Measurements from ENCODE around the gene ANXA6. TPM values are rescaled to one million over a fixed set of nuclear protein-coding genes. Genes with fewer than 3 reads are reported as not detected.

ANXA6 gene
- total and polyA plus RNA-seq, 5 donors = 203 to 238 (median 230) TPM

DNA sequence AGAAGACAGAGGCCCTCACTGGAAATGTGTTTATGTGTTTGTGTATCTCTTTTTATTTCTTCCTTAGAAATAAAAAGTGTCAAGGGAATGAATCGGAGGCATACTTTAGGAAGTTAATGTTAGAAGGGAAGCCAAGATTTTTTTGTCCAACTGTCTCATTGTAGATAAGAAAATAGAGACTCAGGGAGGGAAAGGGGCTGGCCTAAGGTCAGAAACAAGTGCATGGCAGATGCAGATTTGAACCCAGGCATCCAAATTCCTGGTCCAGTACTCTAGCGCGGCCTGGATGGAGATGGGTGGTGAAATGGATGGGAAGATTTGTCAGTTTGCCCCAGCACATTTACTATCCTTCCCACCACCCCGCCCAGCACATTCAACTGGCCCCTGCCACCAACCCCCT lies 56.9 kb downstream of the ANXA6 start:
- Histone ChIP-seq H3K4me1 (ENCODE audit: control insufficient read depth, insufficient read depth, low read length) (peaks cover 17% of the 10 kb centered on the region), H3K27ac (ENCODE audit: low read length) (peak overlapping the region; percentile 25)
- WGBS = 57% methylated on average over 4 of the region's 4 CpGs

DNA sequence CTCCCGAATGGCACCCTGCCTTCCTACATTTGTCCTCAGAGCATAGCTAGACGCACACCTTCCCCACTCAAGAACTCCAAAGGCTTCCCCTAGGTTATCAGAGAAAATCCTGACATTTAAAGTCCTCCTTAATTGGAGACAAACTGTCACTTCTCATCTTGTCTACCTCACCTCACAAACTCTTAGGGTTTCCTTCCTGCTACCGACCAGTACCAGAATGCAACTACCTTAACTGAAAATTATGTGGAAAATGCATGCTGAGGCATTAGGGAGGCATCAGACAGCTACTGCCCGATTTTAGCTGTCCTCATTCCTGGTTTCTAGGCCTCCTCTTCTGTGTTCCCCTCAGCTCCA lies 58.8 kb downstream of the ANXA6 start:
- no peaks in the 10 kb centered on the region for H3K9me3 ChIP-seq (ENCODE audit: control insufficient read depth, low read length)
- H3K27ac ChIP-seq (ENCODE audit: low read length) = no peak overlapping the region
- intact Hi-C loops (cut with DNase I) = no loop called here
- ATAC-seq (no peak), DNase-seq (no peak)
- no peaks in the 10 kb centered on the region for H3K27me3 ChIP-seq (ENCODE audit: control insufficient read depth, insufficient read depth)
- H3K4me1 ChIP-seq (ENCODE audit: control insufficient read depth, insufficient read depth, low read length) = peaks cover 29% of the 10 kb centered on the region
- no peak overlapping the region for H3K4me3 ChIP-seq (ENCODE audit: low read length)
- 67% methylated on average over 4 of the region's 4 CpGs for whole genome bisulfite sequencing

More for the DNA sequence above, 56.9 kb downstream of the ANXA6 start:
- ATAC-seq = no peak
- Histone ChIP-seq H3K27me3 (ENCODE audit: control insufficient read depth, insufficient read depth) (no peaks in the 10 kb centered on the region), H3K4me3 (ENCODE audit: low read length) (no peak overlapping the region), H3K9me3 (ENCODE audit: control insufficient read depth, low read length) (no peaks in the 10 kb centered on the region)
- DNase-seq = no peak
- intact Hi-C loops (cut with DNase I) = no loop called here

DNA sequence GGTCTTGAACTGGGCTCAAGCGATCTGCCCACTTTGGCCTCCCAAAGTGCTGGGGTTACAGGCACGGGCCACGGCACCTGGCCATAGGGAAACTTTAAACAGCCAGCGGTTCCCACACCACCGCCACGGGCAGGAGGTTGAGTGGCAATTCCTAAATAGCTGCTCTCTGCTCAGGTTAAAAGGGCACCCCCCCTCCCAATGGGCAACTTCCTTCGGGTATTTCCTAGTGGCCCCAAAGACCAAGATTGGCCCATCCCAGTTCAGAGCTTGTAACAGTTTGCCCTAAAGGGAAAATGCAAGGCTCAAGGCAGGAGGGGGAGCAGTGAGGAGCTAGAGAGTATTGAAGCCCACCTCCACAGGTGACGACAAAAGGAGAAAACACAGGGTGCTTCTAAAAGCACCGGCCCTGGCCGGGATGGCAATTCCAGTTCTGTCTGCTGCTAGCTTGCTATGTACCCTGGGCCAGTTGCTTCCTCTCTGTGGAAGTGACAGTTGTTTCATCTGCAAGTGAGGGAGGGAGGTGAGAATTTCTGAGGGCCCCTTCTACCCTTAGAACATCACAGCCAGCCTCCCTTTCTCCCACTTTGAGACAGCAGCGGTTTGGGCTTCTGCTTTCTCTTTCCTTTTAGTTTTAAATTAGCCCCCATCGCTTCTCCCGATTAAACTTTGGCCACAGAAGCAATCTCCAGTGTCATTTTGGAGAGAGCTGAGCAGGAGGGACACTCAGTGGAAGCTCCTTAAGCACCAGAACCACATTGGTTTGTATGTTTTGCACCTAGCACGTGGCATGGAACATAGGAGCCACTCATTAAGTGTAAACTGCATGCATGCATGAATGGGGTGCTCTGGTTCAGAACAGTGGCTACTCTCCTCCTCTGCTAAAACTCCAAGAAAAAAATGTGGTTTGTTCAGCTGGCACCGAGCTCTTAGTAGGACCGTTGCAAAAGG lies 59.5 kb downstream of the ANXA6 start:
- Histone ChIP-seq H3K27ac (ENCODE audit: low read length) (no peak overlapping the region), H3K9me3 (ENCODE audit: control insufficient read depth, low read length) (no peaks in the 10 kb centered on the region), H3K27me3 (ENCODE audit: control insufficient read depth, insufficient read depth) (no peaks in the 10 kb centered on the region), H3K4me3 (ENCODE audit: low read length) (no peak overlapping the region), H3K4me1 (ENCODE audit: control insufficient read depth, insufficient read depth, low read length) (peaks cover 30% of the 10 kb centered on the region)
- intact Hi-C loops (cut with DNase I) = no loop called here
- WGBS = 72% methylated on average over 16 of the region's 16 CpGs
- ATAC-seq (no peak), DNase-seq (no peak)

DNA sequence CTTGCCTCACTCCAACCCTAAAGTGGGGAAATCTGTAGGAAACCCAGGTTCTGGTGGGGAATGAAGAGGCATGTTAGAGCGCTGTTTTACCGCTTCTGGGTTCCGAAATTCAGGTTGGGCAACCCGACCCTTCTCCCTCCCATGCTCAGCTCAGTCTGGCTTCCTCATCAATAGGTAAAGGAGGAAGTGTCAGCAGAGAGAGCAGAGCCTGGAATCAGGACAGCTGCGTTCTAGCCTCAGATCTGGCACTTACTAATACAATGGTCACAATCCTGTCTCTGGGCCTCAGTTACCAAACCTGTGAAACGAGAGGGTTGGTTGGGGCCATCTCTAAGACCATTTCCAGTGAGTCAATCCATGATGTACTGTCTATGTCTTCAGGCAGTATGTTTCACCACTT lies 60.5 kb downstream of the ANXA6 start:
- H3K4me1 ChIP-seq (ENCODE audit: control insufficient read depth, insufficient read depth, low read length) = peaks cover 34% of the 10 kb centered on the region
- H3K27me3 ChIP-seq (ENCODE audit: control insufficient read depth, insufficient read depth) = no peaks in the 10 kb centered on the region
- DNase-seq (no peak), ATAC-seq (no peak)
- WGBS = 81% methylated on average over 6 of the region's 6 CpGs
- intact Hi-C loops (cut with DNase I) = no loop called here
- no peak overlapping the region for H3K4me3 ChIP-seq (ENCODE audit: low read length)
- H3K9me3 ChIP-seq (ENCODE audit: control insufficient read depth, low read length) = no peaks in the 10 kb centered on the region
- no peak overlapping the region for H3K27ac ChIP-seq (ENCODE audit: low read length)

DNA sequence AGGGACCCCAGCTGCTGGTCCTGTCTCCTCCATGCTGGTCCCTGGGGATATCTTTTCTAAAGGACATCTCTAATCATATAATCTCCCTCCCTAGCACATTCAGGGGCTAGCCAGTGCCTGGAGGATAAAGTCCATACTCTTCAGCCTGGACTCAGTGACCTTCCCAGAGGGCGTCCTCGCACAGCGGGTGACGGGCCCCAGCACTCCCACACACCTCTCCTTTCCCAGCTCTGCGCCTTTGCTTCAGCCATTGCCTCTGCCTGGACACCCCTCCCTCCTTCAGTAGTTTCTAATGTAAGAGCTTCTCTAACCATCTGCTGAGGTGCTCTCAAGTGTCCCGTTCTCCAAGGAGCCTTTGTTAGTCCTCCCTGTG lies 61.6 kb downstream of the ANXA6 start:
- Histone ChIP-seq H3K4me1 (ENCODE audit: control insufficient read depth, insufficient read depth, low read length) (peaks cover 26% of the 10 kb centered on the region), H3K4me3 (ENCODE audit: low read length) (no peak overlapping the region), H3K27ac (ENCODE audit: low read length) (peak overlapping the region; percentile 65), H3K27me3 (ENCODE audit: control insufficient read depth, insufficient read depth) (no peaks in the 10 kb centered on the region), H3K9me3 (ENCODE audit: control insufficient read depth, low read length) (no peaks in the 10 kb centered on the region)
- DNase-seq = peak in 1 of 3 donors; percentile 40
- intact Hi-C loops (cut with DNase I) = no loop called here
- ATAC-seq = peak; percentile 21 to 42
- 40% methylated on average over 6 of the region's 6 CpGs for WGBS

DNA sequence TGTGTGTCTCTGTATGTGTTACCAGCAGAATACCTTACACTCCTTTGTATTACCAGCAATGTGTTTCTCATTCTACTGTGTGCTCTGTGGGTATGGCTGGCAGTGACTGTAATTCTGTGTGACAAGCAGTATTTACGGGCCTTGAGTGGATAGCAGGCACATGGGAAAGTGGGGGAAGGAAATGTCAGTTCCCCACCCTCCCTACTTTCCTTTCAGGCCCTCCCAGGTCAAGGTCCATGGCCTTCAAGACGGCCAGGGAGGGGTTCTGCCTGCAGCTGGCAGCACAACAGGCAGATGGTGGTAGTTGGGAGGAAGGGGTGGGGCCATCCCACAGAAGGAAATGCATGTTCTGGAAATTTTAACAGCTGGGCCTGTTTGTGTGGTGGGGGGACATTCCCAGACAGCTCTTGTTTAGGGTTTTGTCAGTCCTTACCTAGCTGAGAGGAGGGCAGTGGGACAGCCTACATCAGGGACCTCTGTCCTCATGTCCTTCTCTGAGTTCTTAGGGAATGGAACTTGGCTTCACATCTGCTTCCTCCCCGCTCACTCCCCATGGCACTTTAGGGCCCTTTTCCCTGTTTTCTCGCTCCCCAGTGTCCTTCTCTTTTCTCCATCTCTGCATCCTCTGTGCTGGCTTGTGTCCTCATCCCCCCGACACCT lies 62.1 kb downstream of the ANXA6 start:
- H3K9me3 ChIP-seq (ENCODE audit: control insufficient read depth, low read length) = no peaks in the 10 kb centered on the region
- peak; percentile 67 to 84 (median 75) for DNase-seq
- peak overlapping the region; percentile 65 for H3K27ac ChIP-seq (ENCODE audit: low read length)
- H3K27me3 ChIP-seq (ENCODE audit: control insufficient read depth, insufficient read depth) = no peaks in the 10 kb centered on the region
- peaks cover 26% of the 10 kb centered on the region for H3K4me1 ChIP-seq (ENCODE audit: control insufficient read depth, insufficient read depth, low read length)
- 41% methylated on average over 5 of the region's 5 CpGs for WGBS
- ATAC-seq = peak; percentile 76 to 86
- no peak overlapping the region for H3K4me3 ChIP-seq (ENCODE audit: low read length)
- intact Hi-C loops (cut with DNase I) = no loop called here

DNA sequence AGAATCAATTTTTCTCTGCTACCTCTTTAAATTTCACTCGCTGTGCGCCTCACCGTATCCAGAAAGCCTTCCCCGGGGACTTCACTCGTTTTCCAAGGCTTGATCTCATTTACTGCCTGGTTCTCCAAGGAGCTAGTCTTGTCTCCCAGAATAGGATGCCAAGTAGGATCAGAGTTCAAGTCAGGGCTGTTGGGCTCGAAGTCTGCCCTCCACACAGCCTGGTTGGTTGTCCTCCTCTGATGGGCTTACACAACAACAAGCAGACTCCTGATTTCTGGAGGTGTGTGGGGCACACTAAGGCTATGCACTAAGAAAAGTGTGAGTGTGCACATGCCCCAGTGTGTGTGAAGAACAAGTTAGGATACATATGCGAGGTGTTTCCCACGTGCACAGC lies 62.7 kb downstream of the ANXA6 start:
- no peak overlapping the region for H3K4me3 ChIP-seq (ENCODE audit: low read length)
- intact Hi-C loops (cut with DNase I) = no loop called here
- DNase-seq (peak in 1 of 3 donors; percentile 53), ATAC-seq (peak; percentile 27 to 35)
- WGBS = 33% methylated on average over 8 of the region's 8 CpGs
- H3K27me3 ChIP-seq (ENCODE audit: control insufficient read depth, insufficient read depth) = no peaks in the 10 kb centered on the region
- peak overlapping the region; percentile 43 for H3K27ac ChIP-seq (ENCODE audit: low read length)
- H3K9me3 ChIP-seq (ENCODE audit: control insufficient read depth, low read length) = no peaks in the 10 kb centered on the region
- H3K4me1 ChIP-seq (ENCODE audit: control insufficient read depth, insufficient read depth, low read length) = peaks cover 24% of the 10 kb centered on the region

DNA sequence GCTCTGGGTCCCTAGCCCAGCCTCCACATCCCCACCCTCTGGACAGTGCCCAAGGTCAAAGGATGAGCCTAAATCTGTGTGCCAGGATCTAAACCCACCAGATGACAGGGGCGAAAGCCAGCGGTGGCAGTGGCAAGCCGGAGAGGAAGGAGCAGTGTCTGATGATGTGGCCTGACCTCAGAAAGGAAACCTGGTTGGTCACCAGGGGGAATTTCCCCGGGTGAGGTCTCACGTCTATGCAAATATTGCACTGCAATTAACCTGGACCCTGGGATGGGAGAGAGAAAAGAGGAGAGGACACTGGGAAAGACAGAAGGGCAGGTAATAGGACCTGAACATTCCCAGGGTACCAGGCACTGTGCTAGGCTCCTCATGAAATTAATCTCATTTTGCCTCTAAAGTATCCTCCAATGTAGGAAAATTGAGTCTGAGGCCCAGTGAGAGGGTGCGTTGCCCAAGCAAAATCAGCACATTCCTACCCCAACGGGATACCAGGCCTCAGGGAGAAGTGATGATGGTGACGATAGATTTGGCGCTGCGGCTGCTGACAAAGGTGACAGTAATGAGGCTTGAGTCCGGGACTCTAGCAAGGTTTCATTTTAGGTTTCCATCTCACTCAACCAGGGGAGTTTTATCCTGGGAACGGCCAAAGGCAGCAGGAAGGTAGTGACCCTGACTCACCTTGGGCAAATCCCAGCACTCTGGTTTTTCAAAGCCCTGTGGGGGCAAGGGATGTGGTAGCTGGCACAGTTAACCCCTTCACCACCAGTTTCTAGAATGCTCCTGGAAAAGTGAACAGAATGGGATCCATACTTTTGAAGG lies 63.3 kb downstream of the ANXA6 start:
- H3K9me3 ChIP-seq (ENCODE audit: control insufficient read depth, low read length) = no peaks in the 10 kb centered on the region
- ATAC-seq = peak in 1 of 2 donors; percentile 4
- peak overlapping the region; percentile 37 for H3K27ac ChIP-seq (ENCODE audit: low read length)
- no peaks in the 10 kb centered on the region for H3K27me3 ChIP-seq (ENCODE audit: control insufficient read depth, insufficient read depth)
- H3K4me3 ChIP-seq (ENCODE audit: low read length) = no peak overlapping the region
- WGBS = 37% methylated on average over 12 of the region's 12 CpGs
- peak in 1 of 3 donors; percentile 40 for DNase-seq
- intact Hi-C loops (cut with DNase I) = no loop called here
- peaks cover 24% of the 10 kb centered on the region for H3K4me1 ChIP-seq (ENCODE audit: control insufficient read depth, insufficient read depth, low read length)

DNA sequence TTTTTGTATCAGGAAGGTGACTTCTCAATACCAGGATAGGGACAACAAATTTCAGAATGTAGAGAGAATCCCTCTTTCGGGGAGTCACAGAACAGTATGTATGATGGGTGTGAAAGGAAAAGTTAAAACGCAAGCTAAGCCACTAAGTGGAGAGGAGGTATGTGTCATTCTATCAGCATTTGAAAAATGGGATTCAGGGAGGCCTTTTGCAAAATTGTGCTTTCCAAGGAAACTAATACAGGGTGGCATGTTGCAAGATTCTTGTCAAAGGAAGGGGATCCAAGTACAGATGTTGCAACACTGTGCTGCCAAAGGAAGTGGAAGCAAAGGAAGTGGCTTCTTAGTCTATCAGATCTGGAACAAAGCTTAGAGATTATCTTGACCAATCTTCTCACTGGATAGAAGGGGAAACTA lies 64.1 kb downstream of the ANXA6 start:
- H3K27ac ChIP-seq (ENCODE audit: low read length) = peak overlapping the region; percentile 37
- 35% methylated on average over 2 of the region's 2 CpGs for WGBS
- DNase-seq (no peak), ATAC-seq (peak; percentile 29 to 31)
- no peaks in the 10 kb centered on the region for H3K27me3 ChIP-seq (ENCODE audit: control insufficient read depth, insufficient read depth)
- H3K4me1 ChIP-seq (ENCODE audit: control insufficient read depth, insufficient read depth, low read length) = peaks cover 24% of the 10 kb centered on the region
- H3K4me3 ChIP-seq (ENCODE audit: low read length) = no peak overlapping the region
- H3K9me3 ChIP-seq (ENCODE audit: control insufficient read depth, low read length) = no peaks in the 10 kb centered on the region
- intact Hi-C loops (cut with DNase I) = no loop called here

DNA sequence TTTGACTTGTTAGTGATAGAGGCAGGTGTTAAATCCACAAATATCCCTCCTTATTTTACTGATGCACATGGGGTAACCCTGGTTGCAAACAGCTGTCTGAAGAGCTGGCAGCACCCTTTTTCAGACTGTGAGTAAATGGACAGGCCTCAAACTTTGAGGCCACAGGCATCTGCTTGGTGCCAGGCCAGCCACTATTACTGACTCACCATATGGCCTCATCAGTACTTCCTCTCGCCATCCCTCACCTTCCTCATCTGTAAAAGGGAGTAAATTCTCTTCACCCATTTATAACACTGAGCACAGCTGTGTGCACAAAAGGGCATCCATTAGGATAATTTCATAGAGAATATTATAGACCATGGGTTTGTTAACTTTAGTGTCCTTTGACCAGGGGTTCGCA lies 64.8 kb downstream of the ANXA6 start:
- 87% methylated on average over 2 of the region's 2 CpGs for WGBS
- no peak overlapping the region for H3K27ac ChIP-seq (ENCODE audit: low read length)
- H3K9me3 ChIP-seq (ENCODE audit: control insufficient read depth, low read length) = no peaks in the 10 kb centered on the region
- no peak for ATAC-seq
- intact Hi-C loops (cut with DNase I) = no loop called here
- peaks cover 24% of the 10 kb centered on the region for H3K4me1 ChIP-seq (ENCODE audit: control insufficient read depth, insufficient read depth, low read length)
- peak in 1 of 3 donors; percentile 57 for DNase-seq
- no peaks in the 10 kb centered on the region for H3K27me3 ChIP-seq (ENCODE audit: control insufficient read depth, insufficient read depth)
- H3K4me3 ChIP-seq (ENCODE audit: low read length) = no peak overlapping the region

DNA sequence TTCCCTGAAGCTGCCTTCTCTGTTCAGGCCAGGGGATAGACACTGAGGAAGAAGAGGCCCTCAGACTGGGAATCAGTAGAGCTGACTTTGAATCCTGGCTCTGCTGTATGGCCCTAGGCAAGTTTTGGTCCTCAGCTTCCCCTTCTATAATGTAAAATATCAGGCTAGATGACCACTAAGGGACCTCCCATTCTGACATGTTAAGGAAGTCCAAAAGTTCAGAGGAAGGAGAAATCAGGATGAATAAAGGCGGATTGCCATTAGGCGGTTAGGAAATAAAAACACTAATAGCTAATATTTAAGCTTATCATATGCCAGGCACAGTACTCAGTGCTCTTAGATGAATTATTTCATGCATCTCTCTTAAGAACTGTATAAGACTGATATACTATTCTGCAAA lies 67.9 kb downstream of the ANXA6 start:
- no peak overlapping the region for H3K4me3 ChIP-seq (ENCODE audit: low read length)
- no peaks in the 10 kb centered on the region for H3K9me3 ChIP-seq (ENCODE audit: control insufficient read depth, low read length)
- intact Hi-C loops (cut with DNase I) = no loop called here
- no peak for ATAC-seq
- no peaks in the 10 kb centered on the region for H3K27me3 ChIP-seq (ENCODE audit: control insufficient read depth, insufficient read depth)
- WGBS = 69% methylated on average over 2 of the region's 2 CpGs
- no peak for DNase-seq
- peaks cover 22% of the 10 kb centered on the region for H3K4me1 ChIP-seq (ENCODE audit: control insufficient read depth, insufficient read depth, low read length)
- H3K27ac ChIP-seq (ENCODE audit: low read length) = no peak overlapping the region
